ENCODE measurements around the gene EDNRA.

DNA sequence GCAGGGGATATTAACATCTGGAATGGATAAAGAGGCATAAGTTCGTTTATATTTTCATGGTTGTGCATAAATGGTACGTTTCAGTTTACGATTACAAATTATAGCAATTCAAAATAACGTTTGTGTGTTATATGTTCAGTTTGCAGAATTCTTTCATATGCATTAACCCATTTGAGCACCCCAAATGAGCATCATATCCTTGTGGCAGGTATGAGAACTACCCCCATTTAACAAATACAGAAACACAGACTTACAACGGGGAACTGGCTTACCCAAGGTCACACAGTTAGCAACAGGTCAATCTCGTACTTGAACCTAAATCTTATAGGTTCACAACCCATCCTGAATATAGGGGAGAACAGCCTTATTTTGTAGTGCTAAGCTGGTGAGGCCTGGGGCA is 33.1 kb downstream of the EDNRA start:
- TF ChIP-seq POLR2AphosphoS5 (IDR thresholded peaks at IDR 0.05; ENCODE audit: low read depth, low read length) (no peak), RAD21 (IDR thresholded peaks at IDR 0.05; ENCODE audit: low read length) (no peak), TCF12 (IDR thresholded peaks at IDR 0.05) (no peak), YY1 (IDR thresholded peaks at IDR 0.05; ENCODE audit: low read depth) (no peak), TEAD4 (IDR thresholded peaks at IDR 0.05; ENCODE audit: borderline replicate concordance, insufficient read depth) (no peak), CHD2 (IDR thresholded peaks at IDR 0.05; ENCODE audit: low read length, partially characterized antibody) (no peak), RFX5 (IDR thresholded peaks at IDR 0.05; ENCODE audit: low read length) (no peak)
- TF ChIP-seq, protein P1, sequence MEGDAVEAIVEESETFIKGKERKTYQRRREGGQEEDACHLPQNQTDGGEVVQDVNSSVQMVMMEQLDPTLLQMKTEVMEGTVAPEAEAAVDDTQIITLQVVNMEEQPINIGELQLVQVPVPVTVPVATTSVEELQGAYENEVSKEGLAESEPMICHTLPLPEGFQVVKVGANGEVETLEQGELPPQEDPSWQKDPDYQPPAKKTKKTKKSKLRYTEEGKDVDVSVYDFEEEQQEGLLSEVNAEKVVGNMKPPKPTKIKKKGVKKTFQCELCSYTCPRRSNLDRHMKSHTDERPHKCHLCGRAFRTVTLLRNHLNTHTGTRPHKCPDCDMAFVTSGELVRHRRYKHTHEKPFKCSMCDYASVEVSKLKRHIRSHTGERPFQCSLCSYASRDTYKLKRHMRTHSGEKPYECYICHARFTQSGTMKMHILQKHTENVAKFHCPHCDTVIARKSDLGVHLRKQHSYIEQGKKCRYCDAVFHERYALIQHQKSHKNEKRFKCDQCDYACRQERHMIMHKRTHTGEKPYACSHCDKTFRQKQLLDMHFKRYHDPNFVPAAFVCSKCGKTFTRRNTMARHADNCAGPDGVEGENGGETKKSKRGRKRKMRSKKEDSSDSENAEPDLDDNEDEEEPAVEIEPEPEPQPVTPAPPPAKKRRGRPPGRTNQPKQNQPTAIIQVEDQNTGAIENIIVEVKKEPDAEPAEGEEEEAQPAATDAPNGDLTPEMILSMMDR (IDR thresholded peaks at IDR 0.05): peak; percentile 30; the same call in 1 of the 2 replicates
- TF ChIP-seq, protein P2, sequence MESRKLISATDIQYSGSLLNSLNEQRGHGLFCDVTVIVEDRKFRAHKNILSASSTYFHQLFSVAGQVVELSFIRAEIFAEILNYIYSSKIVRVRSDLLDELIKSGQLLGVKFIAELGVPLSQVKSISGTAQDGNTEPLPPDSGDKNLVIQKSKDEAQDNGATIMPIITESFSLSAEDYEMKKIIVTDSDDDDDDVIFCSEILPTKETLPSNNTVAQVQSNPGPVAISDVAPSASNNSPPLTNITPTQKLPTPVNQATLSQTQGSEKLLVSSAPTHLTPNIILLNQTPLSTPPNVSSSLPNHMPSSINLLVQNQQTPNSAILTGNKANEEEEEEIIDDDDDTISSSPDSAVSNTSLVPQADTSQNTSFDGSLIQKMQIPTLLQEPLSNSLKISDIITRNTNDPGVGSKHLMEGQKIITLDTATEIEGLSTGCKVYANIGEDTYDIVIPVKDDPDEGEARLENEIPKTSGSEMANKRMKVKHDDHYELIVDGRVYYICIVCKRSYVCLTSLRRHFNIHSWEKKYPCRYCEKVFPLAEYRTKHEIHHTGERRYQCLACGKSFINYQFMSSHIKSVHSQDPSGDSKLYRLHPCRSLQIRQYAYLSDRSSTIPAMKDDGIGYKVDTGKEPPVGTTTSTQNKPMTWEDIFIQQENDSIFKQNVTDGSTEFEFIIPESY (IDR thresholded peaks at IDR 0.05; ENCODE audit: borderline replicate concordance, low read depth): no peak
- TF ChIP-seq, protein P3, sequence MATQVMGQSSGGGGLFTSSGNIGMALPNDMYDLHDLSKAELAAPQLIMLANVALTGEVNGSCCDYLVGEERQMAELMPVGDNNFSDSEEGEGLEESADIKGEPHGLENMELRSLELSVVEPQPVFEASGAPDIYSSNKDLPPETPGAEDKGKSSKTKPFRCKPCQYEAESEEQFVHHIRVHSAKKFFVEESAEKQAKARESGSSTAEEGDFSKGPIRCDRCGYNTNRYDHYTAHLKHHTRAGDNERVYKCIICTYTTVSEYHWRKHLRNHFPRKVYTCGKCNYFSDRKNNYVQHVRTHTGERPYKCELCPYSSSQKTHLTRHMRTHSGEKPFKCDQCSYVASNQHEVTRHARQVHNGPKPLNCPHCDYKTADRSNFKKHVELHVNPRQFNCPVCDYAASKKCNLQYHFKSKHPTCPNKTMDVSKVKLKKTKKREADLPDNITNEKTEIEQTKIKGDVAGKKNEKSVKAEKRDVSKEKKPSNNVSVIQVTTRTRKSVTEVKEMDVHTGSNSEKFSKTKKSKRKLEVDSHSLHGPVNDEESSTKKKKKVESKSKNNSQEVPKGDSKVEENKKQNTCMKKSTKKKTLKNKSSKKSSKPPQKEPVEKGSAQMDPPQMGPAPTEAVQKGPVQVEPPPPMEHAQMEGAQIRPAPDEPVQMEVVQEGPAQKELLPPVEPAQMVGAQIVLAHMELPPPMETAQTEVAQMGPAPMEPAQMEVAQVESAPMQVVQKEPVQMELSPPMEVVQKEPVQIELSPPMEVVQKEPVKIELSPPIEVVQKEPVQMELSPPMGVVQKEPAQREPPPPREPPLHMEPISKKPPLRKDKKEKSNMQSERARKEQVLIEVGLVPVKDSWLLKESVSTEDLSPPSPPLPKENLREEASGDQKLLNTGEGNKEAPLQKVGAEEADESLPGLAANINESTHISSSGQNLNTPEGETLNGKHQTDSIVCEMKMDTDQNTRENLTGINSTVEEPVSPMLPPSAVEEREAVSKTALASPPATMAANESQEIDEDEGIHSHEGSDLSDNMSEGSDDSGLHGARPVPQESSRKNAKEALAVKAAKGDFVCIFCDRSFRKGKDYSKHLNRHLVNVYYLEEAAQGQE (IDR thresholded peaks at IDR 0.05; ENCODE audit: low read depth, low read length): no peak

Data from SK-N-SH (cell line).